SK-N-SH treated with all-trans-retinoic acid at 6 μM for 48 hours (cell line): ENCODE data around the gene GNAI1.

Source experiments
- ARNTL ChIP-seq: fragments of 450-650 bp; formaldehyde crosslinking; IDR thresholded peaks from 2 replicates; pipeline ENCODE4 v1.5.0; 2020; ENCODE audit warnings: low read depth, mild to moderate bottlenecking, moderate library complexity, borderline replicate concordance
- CSDC2 ChIP-seq: fragments of 250-450 bp; sonication (Bioruptor Pico); IDR thresholded peaks from 2 replicates; pipeline ENCODE4 v1.5.0; 2020; ENCODE audit warnings: mild to moderate bottlenecking, moderate library complexity
- CSRNP3 ChIP-seq: fragments of 250-450 bp; sonication (Bioruptor Pico); IDR thresholded peaks from 2 replicates; pipeline ENCODE4 v1.5.1; 2021; ENCODE audit warnings: mild to moderate bottlenecking, moderate library complexity
- PATZ1 ChIP-seq: fragments of 250-450 bp; sonication (Bioruptor Pico); IDR thresholded peaks from 2 replicates; pipeline ENCODE4 v1.8.0; 2020; ENCODE audit warnings: mild to moderate bottlenecking, moderate library complexity, borderline replicate concordance
- PPARA ChIP-seq: fragments of 250-450 bp; sonication (Bioruptor Pico); IDR thresholded peaks from 2 replicates; pipeline ENCODE4 v1.5.0; 2020; ENCODE audit warnings: mild to moderate bottlenecking, borderline replicate concordance
- TCF4 ChIP-seq: fragments of 250-450 bp; sonication (Bioruptor Pico); IDR thresholded peaks from 2 replicates; pipeline ENCODE4 v1.8.0; 2021; ENCODE audit warnings: mild to moderate bottlenecking, moderate library complexity, borderline replicate concordance
- TSHZ2 ChIP-seq: fragments of 250-450 bp; sonication (Bioruptor Pico); IDR thresholded peaks from 2 replicates; pipeline ENCODE4 v1.5.0; 2020; ENCODE audit warnings: mild to moderate bottlenecking, moderate library complexity
- ZFP3 ChIP-seq: fragments of 250-450 bp; sonication (Bioruptor Pico); IDR thresholded peaks from 2 replicates; pipeline ENCODE4 v1.5.0; 2020; ENCODE audit warnings: mild to moderate bottlenecking, moderate library complexity
- ZFP30 ChIP-seq: fragments of 450-650 bp; formaldehyde crosslinking; IDR thresholded peaks from 2 replicates; pipeline ENCODE4 v1.5.0; 2022; ENCODE audit warnings: mild to moderate bottlenecking, moderate library complexity
- ZNF565 ChIP-seq: fragments of 450-650 bp; formaldehyde crosslinking; conservative IDR thresholded peaks from 2 replicates; pipeline ENCODE4 v1.5.0; 2020; ENCODE audit warnings: low read depth, mild to moderate bottlenecking, moderate library complexity
- ZNF70 ChIP-seq: fragments of 450-650 bp; formaldehyde crosslinking; IDR thresholded peaks from 2 replicates; pipeline ENCODE4 v1.5.0; 2020; ENCODE audit warnings: mild to moderate bottlenecking, moderate library complexity
- ZNF8 ChIP-seq: fragments of 450-650 bp; formaldehyde crosslinking; IDR thresholded peaks from 2 replicates; pipeline ENCODE4 v1.5.0; 2020; ENCODE audit warnings: mild to moderate bottlenecking, moderate library complexity

- TF ChIP-seq ZNF565 (CRISPR knock-in tag) (no peak), PPARA (CRISPR knock-in tag) (no peak), ZNF8 (CRISPR knock-in tag) (no peak), ARNTL (CRISPR knock-in tag) (no peak), ZFP30 (CRISPR knock-in tag) (no peak), CSRNP3 (CRISPR knock-in tag) (no peak), ZNF70 (CRISPR knock-in tag) (no peak), PATZ1 (CRISPR knock-in tag) (no peak), CSDC2 (no peak), TSHZ2 (CRISPR knock-in tag) (no peak), ZFP3 (CRISPR knock-in tag) (no peak), TCF4 (CRISPR knock-in tag) (no peak)
Observed at GRCh38 chr7:80100254-80100653, 34.4 kb upstream of the GNAI1 start.
